IMR-90 (cell line): Measurements from ENCODE around the gene MED17. TPM values are rescaled to one million over a fixed set of nuclear protein-coding genes. Genes with fewer than 3 reads are reported as not detected.
A peak's percentile ranks its signal among the peaks of the same experiment; 100 is the strongest.

ENCODE experiments used
- ATAC-seq: fragments of 200-7000 bp; cut with Tn5 transposase; 2 replicates; pipeline ENCODE4 v1.9.1; 2020; ENCODE audit warnings: low read depth, mild to moderate bottlenecking, moderate library complexity
- BruUV-seq: library from RNA; stranded (reverse); fragments of 400-500 nt; replicated peaks from 2 replicates; lab custom pipeline; 2021; lab: Mats Ljungman, UMichigan
- CTCF ChIA-PET: fragments of 300-600 bp; formaldehyde crosslinking; extraction: SDS; loops from one replicate; lab custom pipeline; 2021; ENCODE audit warnings: antibody characterized with exemption; lab: Yijun Ruan, JAX
- POLR2A ChIA-PET: fragments of 300-600 bp; sonication (Branson Sonifier 250); formaldehyde crosslinking; loops from one replicate; lab custom pipeline; 2022; ENCODE audit warnings: antibody characterized with exemption; ENCODE audit not compliant: unreplicated experiment; lab: Charles Lee
- DNase-seq: peaks from one replicate; pipeline ENCODE4 v3.0.0; 2013
- H2AFZ ChIP-seq: replicated peaks from 2 replicates; pipeline ENCODE3; 2013; ENCODE audit warnings: low read length, mild to moderate bottlenecking; ENCODE audit not compliant: poor library complexity
- H2AK5ac ChIP-seq: 2 replicates; pipeline ENCODE4 v1.6.1; 2013; ENCODE audit warnings: low read depth, low read length, inconsistent platforms
- H2AK9ac ChIP-seq: replicated peaks from 2 replicates; pipeline ENCODE3; 2013; ENCODE audit warnings: mild to moderate bottlenecking, low read depth, low read length, moderate library complexity; ENCODE audit not compliant: poor library complexity
- H2BK120ac ChIP-seq: 2 replicates; pipeline ENCODE4 v1.6.1; 2013; ENCODE audit warnings: low read depth, low read length, inconsistent platforms
- H2BK15ac ChIP-seq: 3 replicates; pipeline ENCODE4 v1.6.1; 2013; ENCODE audit warnings: low read depth, low read length, inconsistent platforms
- H2BK20ac ChIP-seq: 2 replicates; pipeline ENCODE4 v1.6.1; 2013; ENCODE audit warnings: low read depth, mild to moderate bottlenecking, inconsistent platforms, low read length, moderate library complexity
- H2BK5ac ChIP-seq: 2 replicates; pipeline ENCODE4 v1.6.1; 2013; ENCODE audit warnings: mild to moderate bottlenecking, low read depth, low read length, inconsistent platforms; ENCODE audit not compliant: poor library complexity, severe bottlenecking
- H3K14ac ChIP-seq: replicated peaks from 2 replicates; pipeline ENCODE4 v1.6.1; 2013; ENCODE audit warnings: low read depth, low read length, inconsistent platforms
- H3K18ac ChIP-seq: 2 replicates; pipeline ENCODE4 v1.6.1; 2013; ENCODE audit warnings: low read depth, low read length, control low read depth
- H3K23ac ChIP-seq: 2 replicates; pipeline ENCODE4 v1.6.1; 2013; ENCODE audit warnings: low read depth, low read length, inconsistent platforms
- H3K27ac ChIP-seq: 2 replicates; pipeline ENCODE4 v1.5.1; 2013; ENCODE audit warnings: mild to moderate bottlenecking, control low read depth, low read length; ENCODE audit not compliant: insufficient read depth
- H3K27me3 ChIP-seq: 2 replicates; pipeline ENCODE4 v1.6.1; 2013; ENCODE audit warnings: low read length; ENCODE audit not compliant: control insufficient read depth, insufficient read depth
- H3K36me3 ChIP-seq: 2 replicates; pipeline ENCODE4 v1.6.1; 2013; ENCODE audit warnings: low read length, mixed read lengths; ENCODE audit not compliant: control insufficient read depth, insufficient read depth
- H3K4ac ChIP-seq: 2 replicates; pipeline ENCODE4 v1.6.1; 2013; ENCODE audit warnings: low read depth, low read length, inconsistent platforms
- H3K4me1 ChIP-seq: 2 replicates; pipeline ENCODE4 v1.6.1; 2013; ENCODE audit warnings: low read length, mixed read lengths; ENCODE audit not compliant: control insufficient read depth, insufficient read depth
- H3K4me2 ChIP-seq: 2 replicates; pipeline ENCODE4 v1.6.1; 2013; ENCODE audit warnings: low read depth, mild to moderate bottlenecking, control low read depth, low read length, moderate library complexity
- H3K4me3 ChIP-seq: 2 replicates; pipeline ENCODE4 v1.5.1; 2013; ENCODE audit warnings: low read depth, mild to moderate bottlenecking, control low read depth, low read length, moderate library complexity; ENCODE audit not compliant: insufficient read depth
- H3K56ac ChIP-seq: 2 replicates; pipeline ENCODE4 v1.6.1; 2013; ENCODE audit warnings: low read length, inconsistent platforms; ENCODE audit not compliant: insufficient read depth; ENCODE audit errors: extremely low read depth
- H3K79me1 ChIP-seq, 2 experiments: 2 replicates each; pipeline ENCODE4 v1.6.1; 2013; ENCODE audit warnings: low read length in 2 of 2, inconsistent platforms in 1 of 2, low read depth in 1 of 2
- H3K9ac ChIP-seq: 2 replicates; pipeline ENCODE4 v1.6.1; 2013; ENCODE audit warnings: low read depth, low read length, control low read depth
- H3K9me1 ChIP-seq: 2 replicates; pipeline ENCODE4 v1.6.1; 2013; ENCODE audit warnings: low read length, inconsistent platforms; ENCODE audit not compliant: insufficient read depth
- H3K9me3 ChIP-seq: 2 replicates; pipeline ENCODE4 v1.6.1; 2013; ENCODE audit warnings: low read length; ENCODE audit not compliant: control insufficient read depth, insufficient read depth
- H4K20me1 ChIP-seq: 2 replicates; pipeline ENCODE4 v1.6.1; 2013; ENCODE audit warnings: low read length, inconsistent platforms; ENCODE audit not compliant: insufficient read depth
- H4K5ac ChIP-seq: 2 replicates; pipeline ENCODE4 v1.6.1; 2013; ENCODE audit warnings: mild to moderate bottlenecking, low read depth, low read length, control low read depth
- H4K8ac ChIP-seq, 2 experiments: 2 replicates each; pipeline ENCODE4 v1.6.1; 2013; ENCODE audit warnings: low read depth in 2 of 2, low read length in 2 of 2, control low read depth in 1 of 2, inconsistent platforms in 1 of 2
- H4K91ac ChIP-seq: 2 replicates; pipeline ENCODE4 v1.6.1; 2013; ENCODE audit warnings: low read depth, low read length, inconsistent platforms; ENCODE audit not compliant: insufficient read depth
- CEBPB ChIP-seq: IDR thresholded peaks from 2 replicates; pipeline ENCODE4 v1.6.1; 2012; ENCODE audit warnings: low read depth, low read length, improper control_type of control experiment
- MAFK ChIP-seq: IDR thresholded peaks from 2 replicates; pipeline ENCODE4 v1.6.1; 2012; ENCODE audit warnings: low read depth, low read length, improper control_type of control experiment
- WGBS, 2 experiments: methylation state at CpG; one replicate each; pipeline versions ENCODE4 v1.1.5 to v1.1.7; 2013; ENCODE audit warnings: missing lambda C conversion rate in 2 of 2; ENCODE audit not compliant: insufficient read length in 1 of 2; ENCODE audit errors: extremely low coverage in 2 of 2; 5-methylcytosine and 5-hydroxymethylcytosine counted together
- dilution Hi-C: fragments of 300-500 bp; cut with HindIII; formaldehyde crosslinking; loops from one replicate; pipeline ENCODE4 v1.14.3; 2018; ENCODE audit warnings: low sequenced_read_pairs; ENCODE audit not compliant: unreplicated experiment
- in situ Hi-C: fragments of 300-500 bp; cut with MboI; formaldehyde crosslinking; loops from 3 replicates; pipeline ENCODE4 v1.14.3; 2019; ENCODE audit warnings: low sequenced_read_pairs, inconsistent platforms, mixed read lengths
- intact Hi-C: fragments of 100-400 bp; cut with micrococcal nuclease; formaldehyde crosslinking; loops from 2 replicates; pipeline ENCODE4 v1.10.0; 2022
- polyA plus RNA-seq, 3 experiments: library from polyadenylated mRNA; depleted of rRNA; stranded (reverse); fragments of >200 nt; gene quantifications; 2 replicates each; pipeline ENCODE4 v1.2.3, GENCODE V29; 2012; ENCODE audit warnings: low replicate concordance in 1 of 3
- total RNA-seq: library from RNA; depleted of rRNA; stranded (reverse); fragments of >200 nt; gene quantifications from 2 replicates; pipeline ENCODE4 v1.2.3, GENCODE V29; 2012

Gene MED17
- total and polyA plus RNA-seq, 2 of the 4 experiments (the other 2 are of a cell fraction) = 20.0 to 23.3 TPM

GRCh38 chr11:93741882-93742226 lies 42.2 kb upstream of the MED17 start:
- H3K4me3 ChIP-seq = peak overlapping the region; percentile 70
- H3K18ac ChIP-seq = peak overlapping the region; percentile 85
- peak; percentile 66; the same call in 1 of the 2 replicates for TF ChIP-seq CEBPB
- no peak for TF ChIP-seq MAFK
- H2BK120ac ChIP-seq = peak overlapping the region; percentile 91
- no peaks in the 10 kb centered on the region for H3K4me1 ChIP-seq
- in situ Hi-C loops = no loop called here
- H3K27ac ChIP-seq = peak overlapping the region; percentile 87
- dilution Hi-C loops = no loop called here
- H2AK9ac ChIP-seq = peak overlapping the region; percentile 86
- intact Hi-C loops = loop anchor here (1.0 to 2.0 kb wide), 2 partner anchors 42 to 763 kb away; partner anchors contain the start of gene MED17
- peak overlapping the region; percentile 99 for H2AFZ ChIP-seq
- H3K4me2 ChIP-seq = peak overlapping the region; percentile 91
- peak overlapping the region; percentile 95 for H4K91ac ChIP-seq
- H3K23ac ChIP-seq = peak overlapping the region; percentile 99
- H4K8ac ChIP-seq = peak overlapping the region; percentile 86 to 97
- peak overlapping the region; percentile 97 for H3K4ac ChIP-seq
- no peaks in the 10 kb centered on the region for H3K9me3 ChIP-seq
- WGBS, 2 experiments = no CpG with 5 or more reads among the region's 8 CpGs
- 0 out of 2 replicates have a peak, but pooled peaks cover 2% of the 10 kb centered on the region for H3K9me1 ChIP-seq
- H4K5ac ChIP-seq = peak overlapping the region; percentile 85
- H4K20me1 ChIP-seq = peaks cover 33% of the 10 kb centered on the region
- peaks cover 24% of the 10 kb centered on the region for H3K36me3 ChIP-seq
- TSS peak; percentile 82 for BruUV-seq
- H2BK5ac ChIP-seq = peak overlapping the region; percentile 91
- peak overlapping the region; percentile 97 for H3K56ac ChIP-seq
- peak; percentile 68 for DNase-seq
- peak overlapping the region; percentile 99 for H3K14ac ChIP-seq
- peak overlapping the region; percentile 94 for H3K9ac ChIP-seq
- peak; percentile 12 for ATAC-seq
- H2AK5ac ChIP-seq = peak overlapping the region; percentile 69
- POLR2A ChIA-PET = interaction anchor here (0.6 to 1.7 kb wide), 4 partner anchors 9 to 14 kb away, joined by 3 to 25 read pairs (median 6); no protein-coding TSS in a partner anchor
- CTCF ChIA-PET = interaction anchor here (0.9 kb wide), 1 partner anchor 10 kb away, joined by 3 read pairs; no protein-coding TSS in a partner anchor
- H3K27me3 ChIP-seq = no peaks in the 10 kb centered on the region
- peak overlapping the region; percentile 87; the same call in 1 of the 3 replicates for H2BK15ac ChIP-seq
- peak overlapping the region; percentile 71; the same call in 1 of the 2 replicates for H2BK20ac ChIP-seq
- H3K79me1 ChIP-seq = peaks cover 7 to 28% of the 10 kb centered on the region in 2 experiments; a peak in 3 of 4 replicates
